HG02678 (cell line): Measurements from ENCODE around the gene CERK.
"Not testable (repeated sequence)": the region's sequence is repeated elsewhere in the genome, so short reads cannot be mapped to it uniquely, and the experiment has no call there.

Experiments
- ATAC-seq: cut with Tn5 transposase; IDR thresholded peaks from one replicate; pipeline ENCODE4 v1.9.1; 2021; ENCODE audit warnings: mild to moderate bottlenecking, moderate library complexity; ENCODE audit not compliant: unreplicated experiment

Gene CERK

GRCh38 chr22:46737976-46738646 is at the start of gene CERK:
TSS of gene CERK (minus strand) at chr22:46738252. CDS start at chr22:46738148, 104 bp downstream.
- ATAC-seq = peak; percentile 50

GRCh38 chr22:46783721-46784120 is 45.7 kb upstream of the CERK start:
- no peak for ATAC-seq

- ATAC-seq = not testable (repeated sequence)
These were observed 44.1 kb upstream of the CERK start for GRCh38 chr22:46782200-46782599.

GRCh38 chr22:46781291-46781690 is 43.2 kb upstream of the CERK start:
- ATAC-seq = no peak

- no peak for ATAC-seq
These were observed 42.4 kb upstream of the CERK start for GRCh38 chr22:46780453-46780852.

GRCh38 chr22:46779651-46780050 is 41.6 kb upstream of the CERK start:
- ATAC-seq = no peak

- ATAC-seq = no peak
These were observed 41.0 kb upstream of the CERK start for GRCh38 chr22:46779023-46779422.

- no peak for ATAC-seq
These were observed 39.5 kb upstream of the CERK start for GRCh38 chr22:46777609-46777970.

- no peak for ATAC-seq
These were observed 39.0 kb upstream of the CERK start for GRCh38 chr22:46776876-46777608.

GRCh38 chr22:46775850-46776826 is 38.1 kb upstream of the CERK start:
- no peak for ATAC-seq

- ATAC-seq = no peak
These were observed 37.2 kb upstream of the CERK start for GRCh38 chr22:46774980-46775849.

GRCh38 chr22:46774253-46774979 is 36.4 kb upstream of the CERK start:
- ATAC-seq = peak; percentile 32

GRCh38 chr22:46773076-46773475 is 35.0 kb upstream of the CERK start:
- ATAC-seq = no peak

- ATAC-seq = no peak
These were observed 32.7 kb upstream of the CERK start for GRCh38 chr22:46770726-46771125.

GRCh38 chr22:46770151-46770641 is 32.1 kb upstream of the CERK start:
- no peak for ATAC-seq

- no peak for ATAC-seq
These were observed 31.7 kb upstream of the CERK start for GRCh38 chr22:46769706-46770105.

- ATAC-seq = no peak
These were observed 31.2 kb upstream of the CERK start for GRCh38 chr22:46769191-46769675.

GRCh38 chr22:46767249-46767985 is 29.4 kb upstream of the CERK start:
- ATAC-seq = no peak

- no peak for ATAC-seq
These were observed 28.6 kb upstream of the CERK start for GRCh38 chr22:46766611-46767010.
